Spleen (tissue), 11 donors: ENCODE results near the gene POLR2F. TPM values are rescaled to one million over a fixed set of nuclear protein-coding genes. Genes with fewer than 3 reads are reported as not detected.
"Not testable (repeated sequence)": the region's sequence is repeated elsewhere in the genome, so short reads cannot be mapped to it uniquely, and the experiment has no call there.

Experiments used
- DNase-seq: peaks from one replicate; pipeline ENCODE4 v3.0.0-alpha.2; 2020
- H3K27ac ChIP-seq, 8 donors: fragments of 200-600 bp; sonication (generic) in 7 of 8; 1 replicate in 4 of 8; 2 replicates in 4 of 8; pipeline versions ENCODE4 v1.5.0 to v1.8.0; 2016 to 2021; ENCODE audit warnings: inconsistent platforms in 4 of 8, mild to moderate bottlenecking in 4 of 8, moderate library complexity in 1 of 8
- H3K27me3 ChIP-seq, 7 donors: fragments of 200-600 bp; sonication (generic) in 6 of 7; replicated peaks in 1 of 7; 1 replicate in 4 of 7; 2 replicates in 3 of 7; pipeline versions ENCODE4 v1.5.0 to v1.8.0; 2016 to 2021; ENCODE audit warnings: inconsistent platforms in 3 of 7, mild to moderate bottlenecking in 1 of 7
- H3K36me3 ChIP-seq, 6 donors: fragments of 200-600 bp; sonication (generic) in 5 of 6; 1 replicate in 4 of 6; 2 replicates in 2 of 6; pipeline versions ENCODE4 v1.5.0 to v1.8.0; 2016 to 2021; ENCODE audit warnings: inconsistent platforms in 2 of 6
- H3K4me1 ChIP-seq, 6 donors: fragments of 200-600 bp; sonication (generic) in 5 of 6; 1 replicate in 3 of 6; 2 replicates in 3 of 6; pipeline versions ENCODE4 v1.5.0 to v1.8.0; 2016 to 2021; ENCODE audit warnings: inconsistent platforms in 3 of 6
- H3K4me3 ChIP-seq, 8 donors: fragments of 200-600 bp; sonication (generic) in 7 of 8; 1 replicate in 4 of 8; 2 replicates in 4 of 8; pipeline versions ENCODE4 v1.5.0 to v1.8.0; 2016 to 2021; ENCODE audit warnings: inconsistent platforms in 4 of 8, mild to moderate bottlenecking in 4 of 8, moderate library complexity in 2 of 8
- H3K9me3 ChIP-seq, 8 donors: fragments of 200-600 bp; sonication (generic) in 7 of 8; 1 replicate in 4 of 8; 2 replicates in 4 of 8; pipeline versions ENCODE4 v1.5.0 to v1.8.0; 2016 to 2021; ENCODE audit warnings: inconsistent platforms in 4 of 8
- POLR2A ChIP-seq, 3 donors: fragments of 450-650 bp; IDR thresholded peaks; one replicate each; pipeline ENCODE4 v1.5.1; 2017; ENCODE audit warnings: antibody characterized with exemption in 3 of 3, mild to moderate bottlenecking in 1 of 3
- POLR2AphosphoS5 ChIP-seq, 3 donors: sonication (generic); formaldehyde crosslinking; IDR thresholded peaks; one replicate each; pipeline ENCODE4 v1.5.1; 2017; ENCODE audit warnings: antibody characterized with exemption in 3 of 3
- WGBS, 5 donors: extraction: QIAGEN DNeasy Blood & Tissue Kit in 3 of 5; methylation state at CpG; one replicate each; pipeline versions ENCODE4 v1.1.5 to v1.1.7; 2013 to 2018; 5-methylcytosine and 5-hydroxymethylcytosine counted together
- intact Hi-C: fragments of 100-400 bp; cut with DNase I; formaldehyde crosslinking; loops from one replicate; pipeline ENCODE4 v1.15.0; 2023; ENCODE audit warnings: low total_unique reads
- polyA plus RNA-seq, 3 donors: library from polyadenylated mRNA; stranded (reverse); fragments of 200-250 nt; gene quantifications; one replicate each; pipeline ENCODE4 v1.2.1, GENCODE V29; 2013
- total RNA-seq, 7 donors: library from RNA; depleted of rRNA in 3 of 7; stranded (reverse); fragments of >200 nt in 3 of 7; fragmentation: NEBNext Ultra II Directional in 4 of 7; extraction: Animal tissue kit (Norgen Biotek cat#: 25700) in 4 of 7; gene quantifications; one replicate each; pipeline versions ENCODE4 v1.1.0 to v1.2.1, GENCODE V29; 2016 to 2021
- TF ChIP-seq, protein P1 (sequence below), 11 experiments: fragments of 200-600 bp in 7 of 11; fragments of 450-650 bp in 4 of 11; sonication (generic) in 4 of 11; IDR thresholded peaks in 8 of 11; conservative IDR thresholded peaks in 3 of 11; 1 replicate in 7 of 11; 2 replicates in 4 of 11; pipeline versions ENCODE4 v1.4.0 to v1.8.0; 2016 to 2021; ENCODE audit warnings: antibody characterized with exemption in 11 of 11, inconsistent platforms in 4 of 11, mild to moderate bottlenecking in 1 of 11
- donor health status: healthy with polysubstance abuse.
- donor health status: DM: no; HTN: no; CAD: no; lungs with moderate emphysema.
- donor health status: DM: no; HTN: no; CAD: no.
- donor health status: Bipolar disorder and iron deficiency.
- donor health status: healthy.
- donor health status: DM: no; HTN: no; CAD: no.
- donor health status: DM: yes; HTN: yes; CAD: no.

Gene POLR2F
- total and polyA plus RNA-seq, 10 donors = 28.0 to 111 (median 37.4) TPM

DNA sequence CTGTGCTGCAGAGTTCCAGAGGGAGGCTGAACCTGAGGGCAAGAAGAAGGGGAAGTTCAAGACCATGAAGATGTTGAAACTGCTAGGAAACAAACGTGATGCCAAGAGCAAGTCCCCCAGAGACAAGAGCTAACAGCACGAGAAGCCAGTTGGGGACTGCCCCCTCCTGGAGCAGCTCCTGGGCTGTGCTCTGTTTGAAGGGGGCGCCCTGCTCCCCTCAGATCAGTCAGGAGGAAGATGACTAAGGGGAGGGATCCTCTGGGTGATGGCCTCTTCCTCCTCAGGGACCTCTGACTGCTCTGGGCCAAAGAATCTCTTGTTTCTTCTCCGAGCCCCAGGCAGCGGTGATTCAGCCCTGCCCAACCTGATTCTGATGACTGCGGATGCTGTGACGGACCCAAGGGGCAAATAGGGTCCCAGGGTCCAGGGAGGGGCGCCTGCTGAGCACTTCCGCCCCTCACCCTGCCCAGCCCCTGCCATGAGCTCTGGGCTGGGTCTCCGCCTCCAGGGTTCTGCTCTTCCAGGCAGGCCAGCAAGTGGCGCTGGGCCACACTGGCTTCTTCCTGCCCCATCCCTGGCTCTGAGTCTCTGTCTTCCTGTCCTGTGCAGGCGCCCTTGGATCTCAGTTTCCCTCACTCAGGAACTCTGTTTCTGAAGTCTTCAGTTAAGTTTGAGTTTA is 12.7 kb upstream of the POLR2F start:
- DNase-seq = no peak
- no peaks in the 10 kb centered on the region for H3K9me3 ChIP-seq
- no peak overlapping the region for H3K4me3 ChIP-seq
- H3K27ac ChIP-seq = no peak overlapping the region
- no peaks in the 10 kb centered on the region for H3K4me1 ChIP-seq
- TF ChIP-seq, protein P1, sequence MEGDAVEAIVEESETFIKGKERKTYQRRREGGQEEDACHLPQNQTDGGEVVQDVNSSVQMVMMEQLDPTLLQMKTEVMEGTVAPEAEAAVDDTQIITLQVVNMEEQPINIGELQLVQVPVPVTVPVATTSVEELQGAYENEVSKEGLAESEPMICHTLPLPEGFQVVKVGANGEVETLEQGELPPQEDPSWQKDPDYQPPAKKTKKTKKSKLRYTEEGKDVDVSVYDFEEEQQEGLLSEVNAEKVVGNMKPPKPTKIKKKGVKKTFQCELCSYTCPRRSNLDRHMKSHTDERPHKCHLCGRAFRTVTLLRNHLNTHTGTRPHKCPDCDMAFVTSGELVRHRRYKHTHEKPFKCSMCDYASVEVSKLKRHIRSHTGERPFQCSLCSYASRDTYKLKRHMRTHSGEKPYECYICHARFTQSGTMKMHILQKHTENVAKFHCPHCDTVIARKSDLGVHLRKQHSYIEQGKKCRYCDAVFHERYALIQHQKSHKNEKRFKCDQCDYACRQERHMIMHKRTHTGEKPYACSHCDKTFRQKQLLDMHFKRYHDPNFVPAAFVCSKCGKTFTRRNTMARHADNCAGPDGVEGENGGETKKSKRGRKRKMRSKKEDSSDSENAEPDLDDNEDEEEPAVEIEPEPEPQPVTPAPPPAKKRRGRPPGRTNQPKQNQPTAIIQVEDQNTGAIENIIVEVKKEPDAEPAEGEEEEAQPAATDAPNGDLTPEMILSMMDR (IDR thresholded peaks at IDR 0.05 in 8 of 11, conservative IDR thresholded peaks at IDR 0.05 in 3 of 11) = no peak
- intact Hi-C loops = no loop called here
- 70 to 78% (median 71%) methylated on average over 9 to 12 of the region's 12 CpGs for WGBS, 5 donors
- peaks cover 0 to 76% (median 36%) of the 10 kb centered on the region in 6 donors for H3K36me3 ChIP-seq
- H3K27me3 ChIP-seq = no peaks in the 10 kb centered on the region

DNA sequence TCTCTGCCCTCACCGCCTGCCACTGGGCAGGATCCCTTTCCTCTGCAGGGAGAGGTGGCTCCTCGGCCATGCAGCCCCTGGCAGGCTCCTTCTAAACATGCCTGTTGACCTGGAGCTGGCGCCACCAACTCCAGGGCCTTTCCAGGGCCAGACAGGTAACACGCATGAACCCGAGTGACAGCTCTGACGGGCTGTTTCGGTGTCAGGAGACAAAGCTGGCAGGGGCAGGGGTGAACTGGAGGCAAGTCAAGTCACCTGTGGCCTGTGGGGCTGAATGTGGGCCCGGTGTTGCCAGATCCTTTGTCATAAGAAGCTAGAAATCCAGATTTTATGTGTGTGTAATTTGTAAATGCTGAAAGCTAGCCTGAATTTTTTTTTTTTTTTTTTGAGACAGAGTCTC is 11.4 kb upstream of the POLR2F start:
- Histone ChIP-seq H3K9me3 (no peaks in the 10 kb centered on the region), H3K27ac (no peak overlapping the region), H3K4me3 (no peak overlapping the region), H3K4me1 (no peaks in the 10 kb centered on the region), H3K36me3 (peaks cover 0 to 63% (median 34%) of the 10 kb centered on the region in 6 donors), H3K27me3 (no peaks in the 10 kb centered on the region)
- WGBS, 5 donors = 93 to 100% (median 97%) methylated on average over 5 to 8 of the region's 8 CpGs
- TF ChIP-seq POLR2A (IDR thresholded peaks at IDR 0.05) (no peak), POLR2AphosphoS5 (IDR thresholded peaks at IDR 0.05) (peak in 1 of 3 donors; percentile 29)
- TF ChIP-seq, protein P1 (IDR thresholded peaks at IDR 0.05 in 8 of 11, conservative IDR thresholded peaks at IDR 0.05 in 3 of 11) = no peak
- intact Hi-C loops = no loop called here
- DNase-seq = no peak

DNA sequence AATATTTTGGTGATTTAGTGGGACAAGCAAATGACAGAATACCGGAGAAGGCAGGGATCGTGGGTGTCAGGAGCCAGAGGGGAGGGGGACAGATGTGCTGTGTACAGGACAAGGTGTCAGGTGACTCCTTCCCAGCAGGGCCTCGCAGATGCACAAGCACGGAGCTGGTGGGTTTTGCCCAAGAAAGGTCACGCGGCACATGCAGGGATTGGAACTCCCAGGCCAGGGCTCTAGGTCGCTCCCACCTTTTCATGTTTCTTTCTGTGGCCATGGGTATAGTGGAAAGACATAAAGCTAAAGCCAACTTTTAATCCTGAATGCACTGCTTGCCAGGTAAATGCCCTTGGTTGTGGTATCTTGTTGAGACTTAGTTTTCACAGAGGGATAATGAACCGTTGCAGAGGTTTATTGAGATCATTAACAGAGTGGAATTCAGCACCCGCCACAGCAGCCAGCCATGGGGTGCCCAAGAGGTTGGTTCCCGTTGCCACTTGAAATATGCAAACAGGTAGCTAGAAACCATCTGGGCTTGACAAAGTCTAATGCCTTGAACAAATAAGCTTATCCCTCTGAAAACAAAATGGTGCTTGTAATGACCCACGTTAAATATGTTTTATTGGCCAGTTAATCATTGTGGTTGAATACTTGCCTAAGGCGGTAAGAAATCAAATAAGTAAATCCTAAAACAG is 10.2 kb upstream of the POLR2F start:
- H3K36me3 ChIP-seq = peaks cover 0 to 52% (median 26%) of the 10 kb centered on the region in 6 donors
- intact Hi-C loops = no loop called here

DNA sequence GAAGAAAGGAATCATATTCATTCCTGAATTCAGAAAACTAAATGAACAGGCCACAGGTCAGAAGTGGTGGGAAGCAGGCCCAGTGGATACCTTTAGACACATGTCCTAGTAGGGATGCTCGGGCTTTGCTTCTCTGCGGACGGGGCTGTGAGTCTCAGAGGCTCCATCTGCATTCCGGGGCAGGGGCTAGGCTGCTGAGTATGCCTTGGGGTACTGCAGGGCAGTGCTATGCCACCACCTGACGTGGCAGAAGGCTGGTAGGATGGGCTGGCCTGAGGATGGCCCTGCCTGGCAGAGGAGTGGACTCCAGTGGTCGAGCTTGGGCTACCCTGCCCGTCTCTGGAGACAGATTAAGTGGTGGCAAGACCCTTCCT is 9.7 kb upstream of the POLR2F start:
- intact Hi-C loops = no loop called here
- no peak overlapping the region for H3K27ac ChIP-seq

More for the DNA sequence above, 10.2 kb upstream of the POLR2F start:
- no peak overlapping the region for H3K4me3 ChIP-seq
- 91 to 97% (median 94%) methylated on average over 12 of the region's 12 CpGs for WGBS, 5 donors
- no peaks in the 10 kb centered on the region for H3K4me1 ChIP-seq
- no peak overlapping the region for H3K27ac ChIP-seq
- H3K9me3 ChIP-seq = no peaks in the 10 kb centered on the region
- no peaks in the 10 kb centered on the region for H3K27me3 ChIP-seq
- DNase-seq = no peak
- no peak for TF ChIP-seq POLR2A (IDR thresholded peaks at IDR 0.05)
- TF ChIP-seq, protein P1 (IDR thresholded peaks at IDR 0.05 in 8 of 11, conservative IDR thresholded peaks at IDR 0.05 in 3 of 11) = no peak
- no peak for TF ChIP-seq POLR2AphosphoS5 (IDR thresholded peaks at IDR 0.05)

DNA sequence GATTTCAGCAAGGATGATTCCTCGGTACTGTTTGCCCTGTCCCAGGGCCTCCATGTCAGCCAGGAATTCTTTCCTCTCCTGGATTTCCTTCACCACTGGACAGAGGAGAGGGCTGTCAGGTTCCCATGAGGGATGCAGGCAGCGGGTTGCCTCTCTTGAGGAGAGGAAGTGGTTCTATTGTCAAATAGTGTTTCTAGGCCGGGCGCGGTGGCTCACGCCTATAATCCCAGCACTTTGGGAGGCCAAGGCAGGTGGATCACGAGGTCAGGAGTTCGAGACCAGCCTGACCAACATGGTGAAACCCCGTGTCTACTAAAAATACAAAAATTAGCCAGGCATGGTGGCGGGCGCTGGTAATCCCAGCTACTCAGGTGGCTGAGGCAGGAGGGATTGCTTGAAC is 9.1 kb upstream of the POLR2F start:
- DNase-seq, H3K9me3 ChIP-seq, H3K4me3 ChIP-seq, H3K27me3 ChIP-seq, H3K4me1 ChIP-seq, H3K27ac ChIP-seq, intact Hi-C loops: not testable (repeated sequence)
- WGBS, 5 donors = 88 to 95% (median 89%) methylated on average over 11 of the region's 11 CpGs
- peaks cover 0 to 41% (median 21%) of the 10 kb centered on the region in 6 donors for H3K36me3 ChIP-seq

More for the DNA sequence above, 9.7 kb upstream of the POLR2F start:
- no peaks in the 10 kb centered on the region for H3K27me3 ChIP-seq
- TF ChIP-seq POLR2A (IDR thresholded peaks at IDR 0.05) (no peak), POLR2AphosphoS5 (IDR thresholded peaks at IDR 0.05) (peak in 1 of 3 donors; percentile 21)
- TF ChIP-seq, protein P1 (IDR thresholded peaks at IDR 0.05 in 8 of 11, conservative IDR thresholded peaks at IDR 0.05 in 3 of 11) = no peak
- no peaks in the 10 kb centered on the region for H3K9me3 ChIP-seq
- H3K36me3 ChIP-seq = peaks cover 0 to 47% (median 24%) of the 10 kb centered on the region in 6 donors
- no peak for DNase-seq
- H3K4me1 ChIP-seq = no peaks in the 10 kb centered on the region
- 93 to 94% (median 93%) methylated on average over 5 to 7 of the region's 7 CpGs for WGBS, 5 donors
- no peak overlapping the region for H3K4me3 ChIP-seq
